ENCODE measurements around the gene UGT1A4. TPM values are rescaled to one million over a fixed set of nuclear protein-coding genes. Genes with fewer than 3 reads are reported as not detected.

The UGT1A4 gene
- polyA plus RNA-seq, 3 donors, result not detected

DNA sequence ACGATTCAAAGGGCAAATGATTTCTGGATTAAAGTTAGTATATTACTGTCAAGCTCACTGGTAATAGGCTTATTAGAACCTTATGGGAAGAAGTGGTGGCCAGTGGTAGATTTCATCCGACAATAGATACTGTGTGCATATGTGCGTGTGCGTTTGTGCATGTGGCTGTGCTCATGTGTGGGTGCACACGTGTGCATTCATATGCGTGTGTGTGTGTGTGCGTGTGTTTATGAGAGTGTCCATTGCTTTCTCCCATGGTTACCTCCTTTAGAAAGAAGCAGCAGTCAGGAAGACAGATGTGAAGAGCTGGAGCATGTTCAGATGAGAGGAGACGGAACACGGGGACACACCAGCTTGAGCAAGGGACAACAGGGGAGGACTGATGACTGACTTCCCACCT is 50.7 kb downstream of the UGT1A4 start:
- WGBS, 3 donors, result 87 to 93% (median 89%) methylated on average over 9 of the region's 9 CpGs
- H3K27ac ChIP-seq (ENCODE audit: low read depth, low read length), result no peak overlapping the region

DNA sequence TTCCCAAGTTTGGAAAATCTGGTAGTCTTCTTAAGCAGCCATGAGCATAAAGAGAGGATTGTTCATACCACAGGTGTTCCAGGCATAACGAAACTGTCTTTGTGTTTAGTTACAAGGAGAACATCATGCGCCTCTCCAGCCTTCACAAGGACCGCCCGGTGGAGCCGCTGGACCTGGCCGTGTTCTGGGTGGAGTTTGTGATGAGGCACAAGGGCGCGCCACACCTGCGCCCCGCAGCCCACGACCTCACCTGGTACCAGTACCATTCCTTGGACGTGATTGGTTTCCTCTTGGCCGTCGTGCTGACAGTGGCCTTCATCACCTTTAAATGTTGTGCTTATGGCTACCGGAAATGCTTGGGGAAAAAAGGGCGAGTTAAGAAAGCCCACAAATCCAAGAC is 53.6 kb downstream of the UGT1A4 start:
- H3K27ac ChIP-seq (ENCODE audit: low read depth, low read length), result no peak overlapping the region
- 87 to 92% (median 89%) methylated on average over 16 of the region's 16 CpGs for WGBS, 3 donors

DNA sequence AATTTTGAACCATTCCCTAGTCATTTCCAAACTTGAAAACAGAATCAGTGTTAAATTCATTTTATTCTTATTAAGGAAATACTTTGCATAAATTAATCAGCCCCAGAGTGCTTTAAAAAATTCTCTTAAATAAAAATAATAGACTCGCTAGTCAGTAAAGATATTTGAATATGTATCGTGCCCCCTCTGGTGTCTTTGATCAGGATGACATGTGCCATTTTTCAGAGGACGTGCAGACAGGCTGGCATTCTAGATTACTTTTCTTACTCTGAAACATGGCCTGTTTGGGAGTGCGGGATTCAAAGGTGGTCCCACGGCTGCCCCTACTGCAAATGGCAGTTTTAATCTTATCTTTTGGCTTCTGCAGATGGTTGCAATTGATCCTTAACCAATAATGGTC is 54.0 kb downstream of the UGT1A4 start:
- WGBS, 3 donors, result 50 to 71% (median 68%) methylated on average over 5 of the region's 5 CpGs
- no peak overlapping the region for H3K27ac ChIP-seq (ENCODE audit: low read depth, low read length)

DNA sequence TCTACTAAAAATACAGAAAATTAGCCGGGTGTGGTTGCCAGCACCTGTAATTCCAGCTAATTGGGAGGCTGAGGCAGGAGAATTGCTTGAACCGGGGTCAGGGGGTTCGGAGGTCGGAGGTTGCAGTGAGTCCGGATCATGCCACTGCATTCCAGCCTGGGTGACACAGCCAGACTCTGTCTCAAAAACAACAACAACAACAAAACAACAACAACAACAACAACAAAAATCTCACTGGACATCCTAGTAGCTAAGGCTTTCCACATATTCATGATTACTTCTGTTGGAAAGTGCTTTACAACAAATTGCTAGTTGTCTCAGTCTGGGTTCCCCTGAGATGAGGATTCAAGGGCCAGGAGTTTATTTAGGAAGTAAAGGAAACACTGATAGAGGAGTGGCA is 55.3 kb downstream of the UGT1A4 start:
- WGBS, 3 donors, result 75 to 89% (median 87%) methylated on average over 5 of the region's 5 CpGs

DNA sequence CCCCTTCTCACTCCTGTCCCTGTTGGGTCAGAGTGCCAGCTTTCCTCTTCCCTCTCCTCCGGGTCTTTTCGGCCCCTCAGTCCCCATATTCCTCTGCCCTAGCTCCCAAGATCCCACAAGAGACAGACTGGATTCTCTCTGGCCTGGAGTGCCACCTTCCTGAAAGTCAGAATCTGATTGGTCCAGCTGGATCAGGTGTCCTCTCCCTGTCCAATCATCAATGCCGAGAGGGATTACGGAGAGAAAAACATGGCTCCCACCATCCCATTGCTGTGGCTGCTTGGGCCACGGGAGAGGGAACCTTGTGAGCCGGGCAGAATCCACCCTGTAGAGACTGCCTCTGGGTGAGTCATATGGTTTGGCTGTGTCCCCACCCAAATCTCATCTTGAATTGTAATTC is 56.9 kb downstream of the UGT1A4 start:
- 86 to 93% (median 87%) methylated on average over 6 of the region's 6 CpGs for WGBS, 3 donors

More for the DNA sequence above, 55.3 kb downstream of the UGT1A4 start:
- H3K27ac ChIP-seq (ENCODE audit: low read depth, low read length), result no peak overlapping the region

DNA sequence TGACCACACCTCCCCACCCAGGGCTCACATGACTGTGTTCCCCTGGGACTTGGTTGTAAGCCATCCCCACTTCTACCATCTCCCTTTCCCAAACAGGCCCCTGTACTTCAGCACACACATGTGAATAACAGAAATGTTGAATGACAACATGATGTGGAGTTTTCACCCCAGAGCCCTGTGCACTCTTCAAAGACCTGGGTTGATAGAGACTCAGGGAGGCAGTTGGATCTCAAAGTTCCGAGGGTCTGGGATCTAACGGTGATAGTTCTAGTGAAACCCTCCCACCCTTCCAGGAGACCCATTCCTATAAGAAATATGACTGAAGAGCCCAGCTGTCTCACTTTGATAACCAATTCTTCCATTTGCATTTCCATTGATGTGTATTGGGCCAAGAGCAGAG is 59.5 kb downstream of the UGT1A4 start, which contains the start of gene MROH2A:
TSS of gene MROH2A (plus strand) at position 301 of the 400 bp plus-strand sequence. CDS start 1,029 bp downstream, outside the sequence.
- 73 to 89% (median 81%) methylated on average over 2 of the region's 2 CpGs for WGBS, 3 donors

More for the DNA sequence above, 56.9 kb downstream of the UGT1A4 start:
- no peak overlapping the region for H3K27ac ChIP-seq (ENCODE audit: low read depth, low read length)

DNA sequence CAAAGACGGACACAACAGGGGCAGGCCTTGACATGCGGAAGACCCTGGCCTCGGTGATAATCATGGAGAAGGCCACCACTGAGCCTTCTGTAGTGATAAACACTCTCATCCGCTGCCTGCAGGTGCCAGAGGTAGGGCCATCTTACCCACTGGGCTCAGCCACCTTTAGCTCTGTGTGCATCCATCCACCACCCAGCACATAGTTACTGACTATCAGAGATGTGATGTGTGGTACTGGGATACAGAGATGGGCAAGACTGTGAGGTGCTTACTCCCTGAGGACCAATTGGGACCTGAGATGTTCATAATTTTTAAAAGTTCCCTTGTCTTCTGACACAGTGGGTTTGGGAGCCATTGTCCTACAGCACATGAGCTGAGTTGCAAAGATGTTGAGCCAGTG is 61.2 kb downstream of the UGT1A4 start:
- WGBS, 3 donors, result 84 to 88% (median 88%) methylated on average over 4 of the region's 4 CpGs
- H3K27ac ChIP-seq (ENCODE audit: low read depth, low read length), result no peak overlapping the region

More for the DNA sequence above, 59.5 kb downstream of the UGT1A4 start, which contains the start of gene MROH2A:
- H3K27ac ChIP-seq (ENCODE audit: low read depth, low read length), result no peak within 1 kb of the TSS

DNA sequence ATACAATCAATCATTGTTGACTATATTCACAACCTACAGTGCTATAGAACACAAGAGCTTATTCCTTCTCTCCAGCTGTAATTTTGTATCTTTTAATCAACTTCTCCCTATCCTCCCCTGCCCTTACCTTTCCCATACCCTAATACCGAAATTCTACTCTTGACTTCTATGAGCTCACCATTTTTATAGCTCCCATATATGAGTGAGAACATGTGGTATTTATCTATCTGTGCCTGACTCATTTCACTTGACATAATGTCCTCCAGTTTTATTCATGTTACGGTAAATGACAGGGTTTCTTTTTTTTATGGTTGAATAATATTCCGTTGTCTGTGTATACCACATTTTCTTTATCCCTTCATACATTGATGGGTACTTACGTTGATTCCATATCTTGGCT is 62.2 kb downstream of the UGT1A4 start:
- no peak overlapping the region for H3K27ac ChIP-seq (ENCODE audit: low read depth, low read length)
- WGBS, 3 donors, result 80 to 92% (median 91%) methylated on average over 4 of the region's 4 CpGs

DNA sequence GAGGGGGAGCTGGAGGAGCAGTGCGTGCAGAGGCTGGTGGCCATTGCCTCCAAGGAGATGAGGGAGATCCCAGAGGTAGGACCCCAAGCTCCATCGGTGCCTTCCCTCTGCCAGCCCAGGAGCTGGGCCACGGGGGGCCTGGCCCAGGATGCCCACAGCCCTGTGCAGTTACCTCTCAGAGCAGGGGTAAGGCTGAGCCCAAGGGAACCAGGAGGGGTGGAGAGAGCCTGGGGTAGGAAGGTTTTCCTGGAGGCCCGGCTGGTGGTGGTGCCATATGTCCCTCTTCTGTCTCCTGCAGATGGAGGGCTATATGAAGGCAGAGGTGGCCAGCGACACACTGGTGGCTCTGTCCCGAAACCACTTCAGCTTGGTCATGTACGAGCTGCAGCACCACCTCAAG is 71.0 kb downstream of the UGT1A4 start:
- no peak overlapping the region for H3K27ac ChIP-seq (ENCODE audit: low read depth, low read length)
- WGBS, 3 donors, result 86 to 94% (median 93%) methylated on average over 5 to 7 of the region's 7 CpGs

DNA sequence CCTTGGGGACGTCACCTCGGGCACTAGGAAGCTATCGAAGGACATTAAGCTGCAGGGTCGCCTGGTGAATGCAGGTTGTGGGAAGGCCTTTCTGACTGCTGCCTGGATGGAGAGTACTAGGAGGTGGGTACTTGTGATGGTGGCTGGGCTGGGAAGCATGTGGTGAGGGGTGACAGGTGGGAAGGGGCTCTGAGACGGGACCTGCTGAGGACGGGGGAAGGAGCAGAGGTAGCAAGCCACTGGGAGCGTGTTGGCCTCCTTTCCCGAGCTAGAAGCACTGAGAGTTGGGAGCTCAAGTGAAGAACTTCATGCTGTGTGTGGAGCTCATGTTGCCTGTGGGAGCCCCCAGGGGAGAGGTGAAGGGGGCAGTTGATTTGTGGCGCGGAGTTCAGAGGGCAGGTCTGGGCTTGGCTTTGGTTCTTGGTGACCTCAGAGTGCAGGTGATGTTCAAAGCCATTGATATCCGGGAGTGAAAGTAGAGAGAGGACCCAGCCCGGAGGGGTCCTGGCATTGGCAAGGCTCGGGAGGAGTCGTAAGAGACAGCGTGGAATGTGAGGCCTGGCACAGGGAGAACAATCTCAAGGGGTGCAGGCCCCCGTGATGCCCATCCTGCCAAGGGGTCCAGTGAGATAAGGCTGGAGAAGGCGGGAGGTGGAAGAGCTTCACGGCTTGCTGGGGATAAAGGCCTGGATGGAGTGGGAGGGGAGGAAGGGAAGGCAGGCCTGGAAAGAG is 72.8 kb downstream of the UGT1A4 start:
- 77 to 83% (median 81%) methylated on average over 18 of the region's 18 CpGs for WGBS, 3 donors
- H3K27ac ChIP-seq (ENCODE audit: low read depth, low read length), result no peak overlapping the region

DNA sequence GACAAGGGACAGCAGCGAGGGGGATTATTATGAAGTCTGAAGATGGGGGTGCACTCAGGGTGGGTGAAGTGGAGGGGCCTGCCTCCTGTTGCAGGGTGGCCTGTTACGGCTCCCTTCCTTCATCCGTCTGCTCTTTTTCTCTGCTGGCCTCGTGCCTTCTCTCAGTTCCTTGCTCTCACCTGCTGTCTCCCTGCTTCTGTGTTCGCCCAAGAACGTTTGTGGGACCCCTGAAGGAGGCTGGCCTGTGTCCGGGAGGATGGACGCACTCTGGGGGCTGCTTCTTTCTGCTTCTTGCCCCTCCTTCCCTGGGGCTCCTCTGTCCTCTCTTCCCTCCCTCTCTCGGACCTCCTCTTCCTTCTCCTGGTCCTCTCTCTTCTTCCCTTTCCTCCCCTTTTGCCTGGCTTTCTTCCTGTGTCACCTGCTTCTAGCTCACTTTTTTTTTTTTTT is 73.4 kb downstream of the UGT1A4 start:
- WGBS, 3 donors, result 78 to 80% (median 79%) methylated on average over 8 to 9 of the region's 9 CpGs

DNA sequence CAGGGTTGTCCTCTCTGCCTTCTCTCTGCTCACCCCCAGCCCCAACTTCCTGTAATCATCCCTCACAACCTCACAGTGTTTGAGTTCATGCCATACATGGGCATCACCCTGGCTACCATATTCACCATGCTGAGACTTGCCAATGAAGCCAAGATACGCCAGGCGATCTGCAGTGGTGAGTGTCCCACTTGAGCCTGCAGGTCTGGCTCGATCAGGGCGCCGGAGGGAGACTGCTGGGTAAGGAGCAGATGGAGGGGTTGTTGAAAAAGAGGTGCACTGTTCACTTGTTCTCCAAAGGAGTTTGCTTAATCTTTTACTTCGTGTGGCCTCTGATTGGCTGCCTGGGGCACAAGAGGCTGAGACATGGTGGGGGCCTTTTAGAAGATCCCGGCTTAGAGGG is 74.2 kb downstream of the UGT1A4 start:
- WGBS, 3 donors, result 85 to 96% (median 91%) methylated on average over 7 of the region's 7 CpGs
- H3K27ac ChIP-seq (ENCODE audit: low read depth, low read length), result no peak overlapping the region

More for the DNA sequence above, 73.4 kb downstream of the UGT1A4 start:
- no peak overlapping the region for H3K27ac ChIP-seq (ENCODE audit: low read depth, low read length)

DNA sequence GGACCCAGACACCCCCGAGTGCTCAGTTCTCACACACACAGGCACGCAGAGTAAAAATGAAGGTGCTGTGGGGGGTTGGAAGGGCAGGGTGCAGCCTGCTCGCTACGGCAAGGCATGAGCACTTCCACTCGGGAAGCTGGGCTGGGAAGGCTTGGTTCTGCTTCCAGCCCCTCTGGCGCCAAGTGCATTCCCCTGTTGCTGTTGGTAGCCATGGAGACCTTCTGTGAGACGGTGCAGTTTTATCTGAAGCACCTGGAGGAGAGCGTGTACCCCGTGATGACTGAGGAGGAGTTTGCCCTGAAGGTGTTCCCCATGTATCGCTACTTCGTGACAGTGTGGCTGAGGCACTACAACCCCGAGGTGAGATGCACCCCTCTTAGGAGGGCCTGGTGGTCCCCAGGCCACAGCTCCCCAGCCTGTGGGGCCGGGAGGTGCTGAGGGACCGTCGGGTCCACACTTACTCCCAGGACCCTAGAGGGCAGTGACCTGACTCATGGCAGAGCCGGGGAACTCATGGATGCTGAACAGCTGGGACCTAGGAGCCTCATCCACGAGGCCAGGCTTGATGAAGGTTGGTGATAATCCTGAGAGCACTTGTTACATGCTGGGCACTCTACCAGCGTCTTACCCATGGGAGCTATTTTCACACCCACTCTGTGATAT is 75.1 kb downstream of the UGT1A4 start:
- 70 to 82% (median 79%) methylated on average over 18 of the region's 18 CpGs for WGBS, 3 donors
- H3K27ac ChIP-seq (ENCODE audit: low read depth, low read length), result no peak overlapping the region

DNA sequence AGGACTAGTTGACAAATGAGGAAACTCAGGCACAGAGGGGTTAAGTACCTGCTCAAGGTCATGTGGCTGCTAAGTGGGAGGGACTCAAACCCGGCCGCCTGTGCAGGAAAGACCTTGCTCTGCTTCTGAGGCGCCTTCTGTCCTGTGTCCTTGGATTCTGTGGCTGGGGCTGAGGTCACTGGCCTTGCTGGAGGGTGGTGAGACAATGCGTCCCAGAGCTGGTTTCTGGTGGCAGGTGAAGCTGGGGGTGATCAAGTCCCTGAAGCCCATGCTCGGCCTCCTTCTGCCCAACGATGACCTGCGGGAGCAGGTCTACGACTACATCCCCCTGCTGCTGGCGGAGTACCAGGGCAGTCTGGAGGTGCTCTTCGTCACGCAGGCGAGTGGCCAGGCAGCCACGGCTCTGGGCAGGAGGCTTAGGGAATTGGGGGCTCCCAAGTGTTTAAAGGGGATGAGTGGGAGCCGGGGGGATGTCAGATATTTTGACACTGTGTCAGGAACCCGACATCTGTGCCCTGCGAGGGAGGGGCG is 75.7 kb downstream of the UGT1A4 start:
- H3K27ac ChIP-seq (ENCODE audit: low read depth, low read length), result no peak overlapping the region
- 62 to 79% (median 78%) methylated on average over 17 of the region's 17 CpGs for WGBS, 3 donors

DNA sequence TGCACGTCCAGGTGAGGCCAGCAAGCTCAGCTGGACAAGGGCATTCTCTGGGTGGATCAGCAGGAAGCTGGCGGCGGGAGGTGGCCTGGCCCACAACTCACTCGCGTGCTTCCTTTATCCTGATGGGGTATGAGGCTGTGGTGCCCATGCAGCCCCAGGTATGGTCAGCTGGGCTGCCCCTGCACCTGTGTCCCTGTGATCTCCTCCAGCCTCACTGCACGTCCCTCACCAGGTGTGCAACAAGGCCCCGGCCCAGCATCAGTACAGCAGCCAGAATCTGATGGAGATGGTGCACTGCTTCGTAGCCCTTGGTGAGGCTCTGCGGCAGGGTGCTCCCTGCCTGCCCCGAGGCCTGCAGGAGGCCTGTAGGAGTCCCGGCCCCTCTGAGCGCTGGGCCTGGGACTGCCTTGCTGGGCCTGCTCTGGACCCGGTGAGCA is 77.2 kb downstream of the UGT1A4 start:
- 91 to 92% (median 92%) methylated on average over 13 of the region's 13 CpGs for WGBS, 3 donors
- H3K27ac ChIP-seq (ENCODE audit: low read depth, low read length), result no peak overlapping the region

DNA sequence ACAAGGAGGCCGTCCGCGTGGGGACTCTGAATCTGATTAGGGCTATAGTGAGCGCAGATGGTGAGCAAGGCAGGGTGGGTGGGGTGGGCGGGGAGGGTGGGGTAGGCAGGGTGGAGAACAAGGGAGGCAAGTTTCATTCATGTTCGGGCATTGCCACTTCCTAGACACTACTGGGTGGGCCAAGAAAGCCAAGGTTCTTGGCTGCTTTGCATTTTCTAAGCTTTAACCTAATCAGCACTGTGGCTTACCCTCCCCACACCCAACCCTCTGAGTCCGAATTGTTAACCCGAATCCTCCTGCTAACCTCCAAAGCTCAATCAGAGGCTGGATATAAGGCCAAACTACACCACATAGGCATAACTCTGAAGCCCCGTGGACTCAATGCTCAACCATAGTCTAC is 77.7 kb downstream of the UGT1A4 start:
- H3K27ac ChIP-seq (ENCODE audit: low read depth, low read length), result no peak overlapping the region
- WGBS, 3 donors, result 85 to 93% (median 87%) methylated on average over 9 of the region's 9 CpGs

DNA sequence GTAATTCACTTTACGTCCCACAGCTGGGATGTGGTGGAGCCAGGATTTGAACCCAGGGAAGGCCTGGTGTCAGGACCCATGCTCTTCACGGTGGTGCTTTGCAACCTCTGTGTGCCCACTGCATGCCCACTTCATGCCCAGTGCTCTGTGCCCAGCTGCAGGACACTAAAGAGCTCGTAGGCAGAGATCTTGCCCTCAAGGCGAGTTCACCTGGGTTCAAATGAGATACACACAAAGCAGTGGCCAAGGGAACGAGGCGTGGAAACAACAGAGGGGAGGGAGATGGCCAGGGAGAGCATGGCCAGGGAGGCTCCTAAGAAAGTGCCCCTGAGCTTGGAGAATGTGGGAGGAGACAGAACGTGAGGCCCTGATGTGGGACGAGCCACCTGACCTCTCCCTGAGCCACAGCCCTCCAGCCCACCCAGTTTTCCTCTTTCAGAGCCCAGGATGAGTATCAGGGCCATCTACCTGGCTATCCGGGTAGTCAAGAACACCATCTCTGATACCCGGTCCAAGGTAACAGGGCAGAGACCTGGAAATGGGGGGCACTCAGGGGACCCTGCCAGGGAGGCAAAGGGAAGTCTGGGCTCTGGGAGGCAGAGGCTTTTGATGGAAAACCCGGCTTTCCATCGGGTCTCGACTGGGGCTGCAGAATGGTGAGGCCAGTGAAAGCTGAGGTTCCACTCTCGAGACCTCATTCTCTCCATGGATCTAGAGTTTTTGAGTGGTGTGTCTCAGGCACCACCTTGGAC is 80.0 kb downstream of the UGT1A4 start:
- 76 to 85% (median 82%) methylated on average over 14 of the region's 14 CpGs for WGBS, 3 donors

DNA sequence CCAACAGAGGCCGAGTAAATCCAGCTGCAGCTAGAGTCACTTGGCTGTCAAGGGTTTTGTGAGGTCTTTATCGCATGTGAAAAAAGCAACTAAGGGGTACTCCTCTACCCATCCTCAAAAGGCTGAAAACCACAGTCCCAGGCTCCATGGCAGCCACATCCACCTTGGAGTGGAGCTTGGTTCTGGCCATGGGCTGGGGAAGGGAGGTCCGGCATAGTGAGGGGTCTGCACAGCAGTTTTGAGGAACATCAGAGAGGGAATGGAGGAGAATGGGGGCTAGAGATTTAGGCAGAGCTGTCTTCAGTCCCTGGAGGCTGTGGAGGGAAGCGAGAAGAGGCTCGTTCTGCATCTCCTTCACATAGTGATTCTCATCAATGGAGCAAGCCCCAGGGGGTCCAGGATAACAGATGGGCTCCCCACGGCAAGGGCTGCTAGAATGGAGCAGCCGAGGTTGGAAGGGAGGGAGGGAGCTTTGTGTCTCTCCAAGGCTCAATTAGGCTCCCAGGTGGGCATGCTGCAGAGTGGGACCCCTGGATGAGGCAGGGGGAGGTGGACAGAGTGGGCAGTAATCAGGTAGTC is 80.6 kb downstream of the UGT1A4 start:
- 58 to 63% (median 61%) methylated on average over 7 of the region's 7 CpGs for WGBS, 3 donors

More for the DNA sequence above, 80.0 kb downstream of the UGT1A4 start:
- no peak overlapping the region for H3K27ac ChIP-seq (ENCODE audit: low read depth, low read length)

More for the DNA sequence above, 80.6 kb downstream of the UGT1A4 start:
- no peak overlapping the region for H3K27ac ChIP-seq (ENCODE audit: low read depth, low read length)

Measured in adipose tissue (tissue), 3 donors.